Inflammatory macrophage treated with lipopolysaccharide for 4 hours (primary cell): Measurements from ENCODE around the gene EXOSC3.
"Not testable (repeated sequence)": the region's sequence is repeated elsewhere in the genome, so short reads cannot be mapped to it uniquely, and the experiment has no call there.

Source experiments
- DNase-seq: peaks from one replicate; pipeline ENCODE4 v3.0.0-alpha.2; 2020

Gene EXOSC3

GRCh38 chr9:37784616-37785483, at the start of gene EXOSC3:
Gene EXOSC3, minus strand, starts transcription at chr9:37785064. Its CDS starts 20 bp downstream, at chr9:37785044.
- peak; percentile 94 for DNase-seq

- no peak for DNase-seq
These were observed 42.8 kb upstream of the EXOSC3 start for GRCh38 chr9:37827483-37828165.

- not testable (repeated sequence) for DNase-seq
These were observed 40.3 kb upstream of the EXOSC3 start for GRCh38 chr9:37825174-37825573.

- DNase-seq = no peak
These were observed 35.3 kb upstream of the EXOSC3 start for GRCh38 chr9:37820142-37820541.

DNA sequence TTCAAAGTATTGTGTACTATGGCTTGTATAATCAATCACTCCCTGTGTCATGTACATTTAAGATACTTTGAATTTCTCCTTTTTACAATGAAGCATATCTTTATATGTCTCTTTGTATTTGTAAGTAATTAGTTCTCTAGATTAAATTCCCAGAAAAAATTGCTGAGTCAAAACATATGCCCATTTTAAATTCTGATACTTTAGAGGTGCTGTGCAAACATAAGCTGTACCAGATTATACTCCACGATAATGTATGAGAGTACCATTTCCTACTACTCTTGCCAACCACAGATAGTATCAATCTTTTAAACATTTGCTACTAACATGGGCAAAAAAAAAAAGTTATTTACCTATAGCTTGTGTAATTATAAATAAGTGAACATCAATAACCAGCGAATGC, 34.0 kb upstream of the EXOSC3 start:
- DNase-seq = no peak

DNA sequence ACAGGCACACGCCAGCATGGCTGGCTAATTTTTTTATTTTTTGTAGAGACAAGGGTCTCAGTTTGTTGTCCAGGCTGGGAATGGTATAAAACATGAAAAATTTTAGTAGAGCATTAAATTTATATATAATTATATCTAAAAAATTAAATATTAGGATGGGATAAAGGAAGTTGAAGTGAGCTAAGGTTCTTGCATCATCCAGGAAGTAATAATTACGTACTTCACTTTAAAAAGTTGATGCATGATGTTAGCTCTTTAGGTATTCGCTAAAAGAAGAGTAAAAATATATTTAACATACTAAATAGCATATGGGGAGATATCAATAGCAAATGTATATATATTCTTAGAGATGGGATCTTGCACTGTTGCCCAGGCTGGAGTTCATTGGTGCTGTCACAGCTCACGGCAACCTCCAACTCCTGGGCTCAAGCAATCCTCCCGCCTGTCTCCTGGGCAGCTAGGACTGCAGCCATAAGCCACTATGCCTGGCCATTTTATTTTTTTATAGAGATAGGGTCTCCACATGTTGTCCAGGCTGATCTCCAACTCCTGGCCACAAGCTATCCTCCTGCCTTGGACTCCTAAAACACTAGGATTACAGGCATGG, 28.0 kb upstream of the EXOSC3 start:
- DNase-seq = peak; percentile 34

DNA sequence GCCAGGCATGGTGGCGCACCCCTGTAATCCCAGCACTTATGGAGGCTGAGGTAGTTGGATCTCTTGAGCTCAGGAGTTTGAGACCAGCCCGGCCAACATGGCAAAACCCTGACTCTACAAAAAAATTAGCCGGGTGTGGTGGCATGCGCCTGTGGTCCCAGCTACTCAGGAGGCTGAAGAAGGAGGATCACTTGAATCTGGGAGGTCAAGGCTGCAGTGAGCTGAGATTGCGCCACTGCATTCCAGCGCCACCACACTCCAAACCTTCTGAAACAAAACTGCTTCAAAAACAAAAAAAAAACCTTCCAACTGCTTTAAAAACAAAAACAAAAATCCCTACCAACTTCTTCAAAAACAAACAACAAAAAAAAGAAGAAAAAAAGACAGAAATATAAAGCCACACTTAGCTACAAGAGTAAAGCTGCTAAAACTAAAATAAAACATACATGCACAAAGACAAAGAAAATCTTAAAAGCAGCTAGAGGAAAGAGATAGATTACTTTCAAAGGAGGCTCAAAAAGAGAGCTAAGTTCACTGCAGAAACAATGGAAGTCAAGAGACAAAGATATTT, 27.1 kb upstream of the EXOSC3 start:
- no peak for DNase-seq

DNA sequence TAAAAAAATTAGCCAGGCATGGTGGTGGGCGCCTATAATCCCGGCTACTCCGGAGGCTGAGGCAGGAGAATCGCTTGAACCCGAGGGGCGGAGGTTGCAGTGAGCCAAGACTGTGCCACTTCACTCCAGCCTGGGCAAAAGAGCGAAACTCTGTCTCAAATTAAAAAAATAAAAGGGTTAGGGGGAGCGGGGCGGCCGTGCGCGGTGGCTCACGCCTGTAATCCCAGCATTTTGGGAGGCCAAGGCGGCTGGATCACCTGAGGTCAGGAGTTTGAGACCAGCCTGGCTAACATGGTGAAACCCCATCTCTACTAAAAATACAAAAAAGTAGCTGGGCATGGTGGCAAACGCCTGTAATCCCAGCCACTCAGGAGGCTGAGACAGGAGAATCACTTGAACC, 24.8 kb upstream of the EXOSC3 start:
- DNase-seq = not testable (repeated sequence)

GRCh38 chr9:37806271-37806670, 21.4 kb upstream of the EXOSC3 start:
- DNase-seq = no peak

- DNase-seq = no peak
These were observed 17.3 kb upstream of the EXOSC3 start for GRCh38 chr9:37801959-37802711.

DNA sequence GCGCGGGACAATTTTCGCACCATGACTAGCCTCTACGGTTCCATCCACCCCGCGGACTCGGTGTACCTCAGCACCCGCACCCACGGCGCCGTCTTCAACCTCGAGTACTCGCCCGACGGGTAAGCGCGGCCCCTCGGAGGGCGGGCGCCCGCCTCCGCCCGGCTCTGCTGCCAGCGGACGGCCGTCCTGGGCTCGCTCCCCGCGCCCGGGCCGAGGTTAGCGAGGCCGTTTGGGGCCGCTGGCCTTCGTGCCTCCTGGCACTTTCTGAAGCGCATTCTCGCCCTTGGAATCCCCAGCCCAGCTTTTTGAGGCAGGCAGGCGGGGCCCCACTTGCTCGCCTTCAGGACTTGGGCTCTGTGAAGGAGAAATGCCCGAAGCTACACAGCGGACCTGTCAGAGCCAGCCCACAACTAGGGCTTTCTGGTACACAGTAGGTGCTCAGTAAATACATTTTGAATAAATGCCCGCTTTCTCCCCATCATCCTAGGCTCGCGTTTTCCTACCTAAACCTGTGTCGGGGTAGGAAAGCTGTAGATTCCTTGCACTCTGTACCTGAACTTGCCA, 16.5 kb upstream of the EXOSC3 start:
- peak; percentile 49 for DNase-seq

DNA sequence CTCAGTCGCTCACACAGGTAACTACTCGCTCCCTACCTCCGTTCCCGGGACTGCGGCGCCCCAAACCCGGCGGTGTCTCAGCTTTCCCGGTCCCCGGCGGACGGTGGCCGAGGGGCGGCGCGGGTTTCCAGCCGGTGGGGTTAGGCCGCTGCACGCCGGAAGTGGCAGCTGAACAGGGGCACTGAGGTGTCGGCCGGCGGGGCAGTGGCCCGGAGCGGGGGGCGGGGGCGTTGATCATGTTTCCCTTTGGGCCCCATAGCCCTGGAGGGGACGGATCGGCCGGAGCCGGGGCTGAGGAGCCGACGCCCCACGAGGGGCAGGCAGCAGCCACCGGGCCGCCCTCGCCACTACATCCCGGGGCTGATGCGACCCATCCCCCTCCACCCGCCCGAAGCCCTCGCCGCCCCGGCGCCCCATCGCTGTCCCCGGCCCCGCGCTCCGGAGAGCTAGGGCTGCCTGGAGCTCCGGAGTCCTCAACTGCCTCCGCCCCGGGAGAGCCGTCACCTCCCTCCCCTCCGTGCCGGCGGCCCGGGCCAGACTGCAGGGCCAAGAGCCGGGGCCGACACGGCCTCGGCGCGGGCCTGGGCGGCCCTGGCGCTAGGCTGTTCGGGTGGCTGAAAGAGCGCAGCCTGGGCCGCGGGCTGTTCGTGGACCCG, 15.9 kb upstream of the EXOSC3 start, which contains the start of gene DCAF10:
DCAF10 (plus strand) TSS at position 167 of the 656 bp plus-strand sequence; CDS start at position 237, 70 bp downstream.
- DNase-seq = peak; percentile 76

GRCh38 chr9:37798677-37799076, 13.8 kb upstream of the EXOSC3 start:
- DNase-seq = peak; percentile 18

- DNase-seq = no peak
These were observed 11.4 kb upstream of the EXOSC3 start for GRCh38 chr9:37796232-37796631.

GRCh38 chr9:37792122-37792521, 7.3 kb upstream of the EXOSC3 start:
- no peak for DNase-seq

- DNase-seq = no peak
These were observed 5.2 kb upstream of the EXOSC3 start for GRCh38 chr9:37790096-37790495.

- DNase-seq = peak; percentile 33
These were observed 3.5 kb upstream of the EXOSC3 start for GRCh38 chr9:37788332-37788731.

- DNase-seq = no peak
These were observed 2.2 kb upstream of the EXOSC3 start for GRCh38 chr9:37787059-37787458.

- DNase-seq = no peak
These were observed 611 bp downstream of the EXOSC3 start for GRCh38 chr9:37784291-37784615.

- DNase-seq = no peak
These were observed 6.3 kb downstream of the EXOSC3 start for GRCh38 chr9:37778534-37778933.

DNA sequence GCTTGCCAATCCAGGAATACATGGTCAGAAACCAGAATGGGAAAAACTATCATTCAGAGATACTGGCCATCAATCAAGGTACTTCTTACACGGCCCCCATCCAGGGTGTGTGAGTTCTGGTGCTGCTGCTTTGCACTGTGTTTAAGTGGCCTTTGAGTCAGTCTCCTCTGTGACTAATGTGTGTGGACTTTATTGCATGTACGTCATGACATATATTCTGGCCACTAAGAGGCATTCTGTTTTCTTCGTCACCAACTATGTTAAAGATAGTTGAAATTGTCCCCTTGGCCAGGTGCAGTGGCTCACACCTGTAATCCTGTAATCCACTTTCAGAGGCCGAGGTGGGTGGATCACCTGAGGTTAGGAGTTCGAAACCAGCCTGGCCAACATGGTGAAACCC, 8.5 kb downstream of the EXOSC3 start:
- DNase-seq = no peak
